OCI-LY3 (cell line): Measurements from ENCODE around the gene EZH1.

Experiments used
- EZH2phosphoT487 ChIP-seq: fragments of 200-600 bp; shearing (Covaris generic); IDR thresholded peaks from 2 replicates; pipeline ENCODE4 v1.6.1; 2018; ENCODE audit warnings: antibody characterized with exemption, mixed run types, low read depth
- TF ChIP-seq, protein P1 (sequence below): fragments of 200-600, 300-600 bp; sonication (generic); IDR thresholded peaks from 2 replicates; pipeline ENCODE4 v1.5.1; 2014; ENCODE audit warnings: antibody characterized with exemption, low read length, low read depth

DNA sequence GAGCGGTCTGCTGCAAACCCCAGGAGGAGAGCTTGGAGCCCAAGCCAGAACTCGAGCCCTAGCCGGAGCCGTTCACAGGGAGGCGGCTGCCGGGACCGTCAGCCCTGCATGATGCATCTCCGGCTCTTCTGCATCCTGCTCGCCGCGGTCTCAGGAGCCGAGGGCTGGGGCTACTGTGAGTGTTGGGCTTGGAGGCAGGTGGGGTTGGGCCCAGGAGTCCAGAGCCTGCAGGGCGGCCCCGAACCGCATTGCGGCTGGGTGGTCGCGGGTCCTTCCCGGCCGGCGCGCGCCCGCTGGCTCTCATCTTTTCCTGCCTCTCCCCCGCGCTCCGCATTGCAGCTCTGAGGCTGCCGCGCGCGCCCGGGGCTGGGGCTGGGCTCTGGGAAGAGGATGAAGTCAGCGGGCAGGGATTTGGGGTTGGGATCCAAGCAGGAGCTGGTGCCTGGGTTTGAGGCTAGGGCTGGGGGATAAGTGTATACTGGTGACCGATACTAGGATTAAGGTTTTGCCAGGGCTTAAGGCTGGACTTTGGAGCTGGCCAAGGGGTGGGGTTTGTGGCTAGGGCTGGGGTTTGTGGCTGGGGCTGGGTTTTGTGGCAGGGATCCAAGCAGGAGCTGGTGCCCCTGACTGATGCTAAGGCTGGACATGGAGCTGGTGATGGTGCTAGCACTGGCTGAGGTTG, 62.0 kb downstream of the EZH1 start:
- TF ChIP-seq, protein P1, sequence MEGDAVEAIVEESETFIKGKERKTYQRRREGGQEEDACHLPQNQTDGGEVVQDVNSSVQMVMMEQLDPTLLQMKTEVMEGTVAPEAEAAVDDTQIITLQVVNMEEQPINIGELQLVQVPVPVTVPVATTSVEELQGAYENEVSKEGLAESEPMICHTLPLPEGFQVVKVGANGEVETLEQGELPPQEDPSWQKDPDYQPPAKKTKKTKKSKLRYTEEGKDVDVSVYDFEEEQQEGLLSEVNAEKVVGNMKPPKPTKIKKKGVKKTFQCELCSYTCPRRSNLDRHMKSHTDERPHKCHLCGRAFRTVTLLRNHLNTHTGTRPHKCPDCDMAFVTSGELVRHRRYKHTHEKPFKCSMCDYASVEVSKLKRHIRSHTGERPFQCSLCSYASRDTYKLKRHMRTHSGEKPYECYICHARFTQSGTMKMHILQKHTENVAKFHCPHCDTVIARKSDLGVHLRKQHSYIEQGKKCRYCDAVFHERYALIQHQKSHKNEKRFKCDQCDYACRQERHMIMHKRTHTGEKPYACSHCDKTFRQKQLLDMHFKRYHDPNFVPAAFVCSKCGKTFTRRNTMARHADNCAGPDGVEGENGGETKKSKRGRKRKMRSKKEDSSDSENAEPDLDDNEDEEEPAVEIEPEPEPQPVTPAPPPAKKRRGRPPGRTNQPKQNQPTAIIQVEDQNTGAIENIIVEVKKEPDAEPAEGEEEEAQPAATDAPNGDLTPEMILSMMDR = no peak
- no peak for TF ChIP-seq EZH2phosphoT487
